KBM-7 (cell line): Measurements from ENCODE around the gene GPHA2.

Source experiments
- DNase-seq: peaks from one replicate; pipeline ENCODE4 v3.0.0-alpha.2; 2015
- in situ Hi-C: fragments of 300-500 bp; cut with MboI; formaldehyde crosslinking; loops from 2 replicates; pipeline ENCODE4 v1.14.3; 2020; ENCODE audit warnings: low sequenced_read_pairs, low pct_unique_long_range_greater_than_20kb, mixed read lengths

Gene GPHA2

GRCh38 chr11:64894070-64894811 is 41.5 kb downstream of the GPHA2 start:
- peak; percentile 74 for DNase-seq
- in situ Hi-C loops = no loop called here

GRCh38 chr11:64893194-64894069 is 42.3 kb downstream of the GPHA2 start:
- DNase-seq = no peak

GRCh38 chr11:64892838-64893193 is 42.9 kb downstream of the GPHA2 start:
- DNase-seq = no peak
- in situ Hi-C loops = no loop called here

More at GRCh38 chr11:64893194-64894069, 42.3 kb downstream of the GPHA2 start:
- in situ Hi-C loops = no loop called here

GRCh38 chr11:64892411-64892831 is 43.3 kb downstream of the GPHA2 start:
- in situ Hi-C loops = no loop called here
- DNase-seq = no peak

GRCh38 chr11:64891880-64892279 is 43.8 kb downstream of the GPHA2 start:
- DNase-seq = no peak
- in situ Hi-C loops = no loop called here

GRCh38 chr11:64891215-64891848 is 44.4 kb downstream of the GPHA2 start:
- in situ Hi-C loops = no loop called here
- DNase-seq = no peak

- in situ Hi-C loops = no loop called here
- no peak for DNase-seq
Observed at GRCh38 chr11:64890522-64890939, 45.2 kb downstream of the GPHA2 start.

GRCh38 chr11:64888729-64889511 is 46.8 kb downstream of the GPHA2 start:
- DNase-seq = peak; percentile 24
- in situ Hi-C loops = no loop called here

- in situ Hi-C loops = no loop called here
- DNase-seq = no peak
Observed at GRCh38 chr11:64888406-64888728, 47.3 kb downstream of the GPHA2 start.

GRCh38 chr11:64887757-64888405 is 47.8 kb downstream of the GPHA2 start:
- in situ Hi-C loops = no loop called here
- DNase-seq = peak; percentile 84

- DNase-seq = no peak
- in situ Hi-C loops = no loop called here
Observed at GRCh38 chr11:64887234-64887756, 48.4 kb downstream of the GPHA2 start.

- DNase-seq = peak; percentile 15
- in situ Hi-C loops = no loop called here
Observed at GRCh38 chr11:64885367-64886286, 50.1 kb downstream of the GPHA2 start.
